HG03066 (cell line): ENCODE measurements around the gene RER1.

ENCODE experiments used
- ATAC-seq: cut with Tn5 transposase; IDR thresholded peaks from one replicate; pipeline ENCODE4 v1.9.1; 2021; ENCODE audit warnings: low read depth; ENCODE audit not compliant: unreplicated experiment

Gene RER1

DNA sequence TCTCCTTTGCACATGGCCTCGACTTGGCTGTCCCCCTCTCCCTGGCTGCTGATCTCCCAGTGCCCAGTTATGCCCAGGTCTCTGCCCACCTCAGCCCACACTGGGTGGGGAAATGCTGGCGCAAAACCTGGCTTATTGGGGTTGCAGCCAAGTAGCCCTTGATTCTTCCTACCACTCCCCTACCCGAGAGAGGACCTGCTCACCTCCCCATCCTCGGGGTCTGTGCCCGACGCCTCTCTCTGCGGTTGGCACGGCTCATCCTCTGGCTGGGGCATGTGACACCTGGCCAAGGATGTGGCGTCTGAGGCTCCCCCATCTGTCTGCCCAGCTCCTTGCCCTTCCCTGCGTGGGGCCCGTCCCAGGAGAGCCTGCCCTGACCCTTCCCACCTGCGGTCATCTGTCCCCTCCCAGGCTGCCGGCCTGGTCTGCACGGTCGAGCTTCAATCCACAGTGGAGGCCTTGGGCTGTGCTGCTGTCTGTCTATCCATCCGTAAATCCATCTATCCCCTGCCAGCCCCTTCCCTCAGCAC lies 27.2 kb downstream of the RER1 start:
- no peak for ATAC-seq

DNA sequence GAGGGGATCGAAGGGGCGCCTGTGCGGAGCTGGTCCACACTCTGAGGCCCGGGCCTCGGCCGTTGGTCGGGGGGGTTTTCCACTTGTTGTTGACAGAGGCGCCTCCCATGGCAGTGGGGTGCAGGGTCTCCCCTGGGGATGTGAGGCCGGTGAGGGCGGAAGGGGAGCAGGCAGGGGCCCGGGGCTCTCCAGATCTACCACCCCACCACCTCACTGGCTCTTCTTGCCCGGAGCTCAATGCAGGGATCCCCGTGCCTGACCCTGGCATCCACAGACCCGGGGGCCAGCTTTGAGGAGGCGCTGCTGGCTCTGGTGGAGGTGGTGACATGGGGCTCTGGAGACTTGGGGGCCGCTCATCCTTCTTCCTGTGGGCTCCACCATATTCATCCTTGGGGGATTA lies 27.8 kb downstream of the RER1 start:
- ATAC-seq, result no peak

DNA sequence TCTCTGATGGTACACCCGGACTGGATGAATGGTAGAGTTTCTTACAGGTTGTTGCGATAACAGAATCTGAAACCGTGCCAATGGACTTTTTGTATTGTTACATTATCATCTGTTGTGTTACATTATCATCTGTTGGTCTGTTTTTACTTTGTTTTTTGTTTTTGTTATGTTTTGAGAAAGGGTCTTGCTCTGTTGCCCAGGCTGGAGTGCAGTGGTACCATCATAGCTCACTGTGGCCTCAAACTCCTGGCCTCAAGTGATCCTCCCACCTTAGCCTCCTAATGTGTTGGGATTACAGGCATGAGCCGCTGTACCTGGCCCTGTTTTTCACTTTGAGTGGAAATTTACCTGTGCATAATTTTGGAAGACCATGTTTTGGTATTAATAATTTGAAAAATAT lies 30.9 kb downstream of the RER1 start:
- ATAC-seq, result no peak

DNA sequence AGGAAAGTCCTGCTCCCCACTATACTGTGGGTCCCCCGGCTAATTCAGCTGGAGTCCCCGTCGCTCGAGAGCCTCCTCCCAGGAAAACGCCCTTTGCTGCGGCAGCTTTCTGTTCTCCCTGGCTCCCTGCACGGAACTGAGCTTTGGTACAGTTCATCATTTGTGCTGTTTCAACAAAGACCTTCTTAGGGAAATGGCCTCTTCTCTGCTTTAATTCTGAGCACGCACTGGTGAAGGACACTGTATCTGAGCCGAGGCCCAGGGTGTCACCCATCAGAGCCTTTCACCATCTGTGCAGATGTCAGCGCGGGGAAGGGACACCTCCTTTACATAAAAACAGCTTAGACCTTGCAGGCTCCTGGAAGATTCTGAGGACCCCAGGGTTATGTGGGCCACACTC lies 34.3 kb downstream of the RER1 start:
- no peak for ATAC-seq

DNA sequence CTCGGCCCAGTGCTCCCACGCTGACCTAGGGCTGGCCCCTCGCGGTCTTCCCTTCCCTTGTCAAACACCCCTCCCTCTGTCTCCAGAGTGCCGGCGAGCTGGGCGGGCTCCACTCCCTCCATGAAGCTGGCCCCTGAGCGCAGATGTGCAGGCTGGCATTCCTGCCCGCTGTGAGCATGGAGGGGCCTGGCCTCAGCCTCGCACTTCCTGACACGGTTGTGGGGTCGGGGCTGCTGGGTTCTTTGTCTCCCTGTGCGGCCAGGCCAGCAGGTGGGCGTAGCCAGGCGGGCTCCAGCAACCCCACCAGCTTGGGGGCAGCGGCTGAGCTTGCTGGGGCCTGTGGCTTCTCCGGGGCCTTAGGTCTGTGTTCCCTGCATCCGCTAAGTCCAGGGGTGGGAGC lies 34.9 kb downstream of the RER1 start:
- no peak for ATAC-seq

DNA sequence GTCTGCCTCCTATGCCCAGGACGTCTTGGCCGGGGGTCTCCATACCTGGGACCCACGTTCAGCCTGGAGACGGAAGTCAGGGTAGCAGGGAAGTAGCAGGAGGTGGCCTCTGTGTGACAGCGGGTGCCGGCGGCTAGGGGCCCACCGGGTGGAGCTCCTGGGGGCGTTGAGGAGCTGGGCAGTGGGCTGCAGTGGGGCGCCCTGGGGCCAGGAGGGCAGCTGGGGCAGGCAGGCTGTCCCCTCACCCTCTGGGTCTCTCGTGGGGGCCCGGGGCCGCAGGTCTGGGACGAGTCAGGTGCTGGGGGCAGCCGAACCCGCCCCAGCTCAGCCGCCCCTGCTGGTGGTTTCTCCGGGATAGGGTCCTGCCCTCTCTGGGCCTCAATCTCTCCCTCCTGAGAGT lies 35.4 kb downstream of the RER1 start:
- no peak for ATAC-seq

DNA sequence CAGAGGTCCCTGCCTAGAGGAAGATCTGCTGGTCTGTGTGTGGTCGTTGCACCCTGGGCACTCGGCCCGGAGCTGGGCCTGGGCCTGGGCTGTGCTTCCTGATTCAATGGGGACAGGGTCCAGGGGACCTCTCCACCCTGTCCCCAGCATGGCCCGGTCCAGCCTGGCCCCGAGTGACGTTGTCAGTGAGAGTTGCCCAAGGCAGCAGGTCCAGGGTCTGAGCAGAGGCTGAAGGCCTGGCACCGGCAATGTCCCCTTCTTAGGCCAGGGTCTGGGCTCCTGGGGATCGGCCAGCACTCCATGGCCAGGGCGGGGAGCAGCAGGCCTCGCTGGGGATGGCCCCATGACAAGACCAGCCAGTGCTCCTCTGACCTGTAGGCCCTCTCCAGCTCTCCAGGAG lies 36.3 kb downstream of the RER1 start:
- no peak for ATAC-seq

DNA sequence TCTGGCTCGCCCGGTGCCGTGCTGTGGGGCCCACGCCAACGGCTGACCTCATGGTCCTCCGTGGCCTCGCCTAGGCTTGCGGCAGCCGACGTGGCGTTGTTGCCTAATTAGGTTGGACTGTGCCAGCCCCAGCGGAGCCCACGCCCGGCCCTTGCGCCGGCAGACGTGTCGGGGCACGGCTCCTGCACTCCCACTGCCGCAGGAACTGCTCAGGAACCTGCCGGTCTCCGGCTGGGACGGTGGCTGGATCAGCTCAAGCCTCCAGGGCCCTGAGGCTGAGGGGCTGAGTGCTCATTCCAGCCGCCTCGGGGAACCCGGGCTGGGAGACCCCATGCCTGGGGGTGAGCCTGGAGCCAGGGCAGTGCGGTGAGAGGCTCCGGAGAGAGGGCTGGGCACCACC lies 36.8 kb downstream of the RER1 start:
- ATAC-seq, result no peak

DNA sequence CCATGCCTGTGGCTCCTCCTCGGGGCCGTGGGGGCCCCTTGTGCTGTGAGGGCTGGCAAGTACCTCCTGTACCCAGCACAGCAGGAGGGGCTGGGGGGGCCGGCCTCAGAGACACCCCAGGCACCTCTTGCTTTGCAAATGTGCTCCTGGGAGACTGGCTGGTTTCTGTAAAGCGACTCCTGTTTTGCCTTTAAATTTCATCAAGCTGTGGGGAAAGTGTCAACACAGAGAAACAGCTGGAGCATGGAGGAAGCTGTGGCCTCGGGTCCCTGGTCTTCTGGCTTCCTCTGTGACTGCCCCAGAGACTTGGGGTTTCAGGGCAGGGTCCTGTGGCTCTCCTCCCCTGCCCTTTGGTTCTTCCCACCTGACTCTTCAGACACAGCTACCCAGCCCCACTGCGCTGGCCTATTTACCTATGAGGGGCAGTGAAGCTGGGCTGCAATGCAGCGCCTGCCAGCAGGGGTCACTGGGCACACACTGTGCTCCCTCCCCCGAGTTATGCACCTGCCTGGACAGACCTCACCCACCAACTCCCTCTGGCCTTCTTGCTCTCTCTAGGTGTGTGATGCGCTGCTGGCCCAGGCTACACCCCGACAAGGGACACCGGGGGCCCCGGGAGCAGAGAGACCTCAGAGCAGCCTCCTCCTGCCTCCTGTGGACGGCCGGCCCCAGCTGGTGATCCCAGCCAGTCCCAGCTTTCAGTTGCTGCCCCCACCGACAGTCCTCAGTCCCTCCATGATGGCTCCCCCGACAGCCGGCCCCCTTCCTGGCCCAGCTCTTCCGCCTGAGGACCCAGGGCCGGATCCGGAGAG lies 38.3 kb downstream of the RER1 start:
- ATAC-seq, result no peak

DNA sequence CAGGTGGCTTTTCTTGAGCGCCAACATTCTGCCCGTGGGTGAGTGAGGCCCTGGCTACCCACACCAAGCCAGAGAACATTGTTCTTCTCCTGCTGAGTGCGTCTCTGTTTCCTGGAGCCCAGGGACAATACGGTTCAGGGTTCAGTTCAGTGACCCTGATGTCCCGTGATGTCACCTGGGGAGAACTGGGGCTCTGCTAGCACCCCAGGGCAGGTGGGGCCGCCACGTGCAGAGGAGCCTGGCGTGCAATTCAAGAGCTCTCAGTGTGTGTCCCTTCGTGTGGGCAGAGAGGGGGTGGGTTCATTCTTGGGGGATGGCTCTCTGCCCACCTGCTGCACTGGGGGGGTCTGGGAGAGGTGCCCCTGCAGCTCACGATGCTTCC lies 38.9 kb downstream of the RER1 start:
- no peak for ATAC-seq

DNA sequence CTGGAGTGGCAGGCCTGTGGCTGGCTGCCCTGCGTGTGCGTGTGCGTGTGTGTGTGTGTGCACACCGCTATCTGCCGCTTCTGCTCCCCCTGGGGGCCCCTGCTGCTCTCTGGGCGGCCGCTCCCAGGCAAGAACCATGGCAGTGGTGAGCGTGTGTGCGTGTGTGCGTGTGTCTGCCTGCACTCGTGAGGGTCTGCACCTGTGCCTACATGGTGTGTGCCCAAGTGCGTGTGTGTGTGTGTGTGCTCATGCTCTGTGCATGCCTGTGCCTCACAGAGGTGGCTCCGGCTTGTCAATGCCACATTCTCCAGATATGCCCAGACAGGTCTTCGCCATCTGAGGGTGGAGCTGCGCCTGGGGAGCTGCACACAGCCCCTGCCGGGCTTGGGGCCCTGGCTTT lies 39.5 kb downstream of the RER1 start:
- no peak for ATAC-seq

DNA sequence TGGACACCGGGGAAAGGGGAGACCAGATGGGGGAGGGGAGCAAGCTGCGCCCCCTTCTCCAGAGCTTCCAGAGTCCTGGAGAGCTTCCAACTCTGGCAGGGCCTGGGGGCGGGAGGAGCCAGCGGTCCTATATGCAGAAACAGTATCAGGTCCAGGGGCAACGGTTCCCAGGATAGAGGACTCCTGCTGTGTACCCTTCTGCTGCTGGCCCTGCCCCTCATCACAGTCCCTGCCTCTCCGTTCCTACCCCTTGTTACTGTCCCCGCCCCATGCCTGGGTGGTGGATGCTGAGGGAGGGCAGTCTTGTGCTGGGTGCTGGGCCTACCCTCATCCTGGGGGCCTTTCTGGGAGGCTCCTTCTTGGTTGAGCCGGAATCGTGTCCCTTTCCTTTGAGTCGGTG lies 39.9 kb downstream of the RER1 start:
- no peak for ATAC-seq

DNA sequence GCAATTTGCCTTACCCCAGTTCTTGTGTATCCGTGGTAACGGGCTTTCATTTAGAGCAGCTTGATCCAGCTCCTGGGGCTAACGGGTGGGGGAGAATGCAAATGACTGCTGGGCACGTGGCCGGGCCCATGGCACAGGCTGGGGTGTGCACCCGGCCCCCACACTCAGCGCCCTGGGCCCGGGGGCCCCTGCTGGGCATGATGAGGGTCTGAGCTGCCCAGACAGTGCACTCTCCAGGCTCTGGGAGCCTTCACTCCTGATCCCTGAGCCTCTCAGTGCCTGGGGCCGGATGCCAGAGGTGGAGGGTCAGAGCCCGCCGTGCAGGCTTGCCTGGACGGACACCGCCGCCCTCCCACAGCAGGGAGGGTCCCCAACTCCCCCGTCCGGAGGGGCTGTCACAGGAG lies 40.8 kb downstream of the RER1 start:
- no peak for ATAC-seq

DNA sequence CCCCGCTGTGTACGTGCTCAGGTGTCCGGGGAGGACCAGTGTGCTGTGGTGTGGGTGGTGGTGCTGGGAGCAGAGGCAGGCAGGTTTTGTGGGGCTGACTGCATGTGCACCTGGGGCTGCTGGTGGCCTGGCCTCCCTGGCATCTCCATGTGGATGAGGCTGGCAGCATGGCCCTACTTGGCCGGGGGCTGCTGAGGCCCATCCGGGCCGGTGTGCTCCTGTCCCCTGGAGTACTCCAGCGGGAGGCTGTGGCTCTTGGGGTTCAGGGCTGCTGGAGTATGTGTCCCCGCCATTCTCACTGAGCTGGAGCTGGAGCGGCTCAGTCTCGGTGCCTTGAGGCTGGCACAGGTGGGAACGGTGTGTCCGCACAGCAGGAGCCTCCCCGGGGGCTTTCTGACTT lies 41.6 kb downstream of the RER1 start:
- no peak for ATAC-seq

DNA sequence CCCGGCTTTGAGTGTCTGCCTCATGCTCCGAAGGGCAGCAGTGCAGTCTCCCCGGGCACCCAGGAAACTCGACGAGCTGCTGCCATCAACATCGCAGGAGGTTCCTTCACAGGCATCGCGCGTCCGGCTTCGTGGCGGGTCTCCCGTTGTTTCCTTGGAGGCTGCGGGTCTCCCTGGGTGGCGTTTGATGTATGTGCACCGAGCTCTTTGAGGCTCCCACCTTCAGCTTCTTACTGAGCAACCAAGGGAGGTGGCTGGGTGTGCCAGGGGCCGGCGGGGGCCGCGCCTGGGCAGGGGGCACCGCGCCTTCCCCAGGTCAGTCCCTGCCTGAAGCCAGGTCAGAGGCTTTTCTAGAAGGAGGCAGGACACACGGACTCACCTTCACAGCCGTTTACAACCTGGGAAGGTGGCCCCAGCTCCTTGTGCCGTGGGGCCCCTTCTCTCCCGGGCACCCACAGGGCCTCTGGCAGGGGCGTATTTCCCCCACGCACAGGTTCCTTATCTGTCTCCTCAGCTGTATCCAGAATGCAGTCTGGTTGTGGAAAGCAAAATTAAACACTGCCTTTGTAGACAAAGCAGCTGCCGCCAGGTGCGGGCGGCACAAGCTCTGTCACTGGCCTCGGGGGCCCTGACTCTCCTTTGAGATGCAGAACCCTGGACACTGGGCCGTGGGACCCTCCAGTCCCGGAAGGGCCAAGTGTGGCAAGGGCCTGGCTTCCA lies 42.5 kb downstream of the RER1 start:
- ATAC-seq, result no peak

DNA sequence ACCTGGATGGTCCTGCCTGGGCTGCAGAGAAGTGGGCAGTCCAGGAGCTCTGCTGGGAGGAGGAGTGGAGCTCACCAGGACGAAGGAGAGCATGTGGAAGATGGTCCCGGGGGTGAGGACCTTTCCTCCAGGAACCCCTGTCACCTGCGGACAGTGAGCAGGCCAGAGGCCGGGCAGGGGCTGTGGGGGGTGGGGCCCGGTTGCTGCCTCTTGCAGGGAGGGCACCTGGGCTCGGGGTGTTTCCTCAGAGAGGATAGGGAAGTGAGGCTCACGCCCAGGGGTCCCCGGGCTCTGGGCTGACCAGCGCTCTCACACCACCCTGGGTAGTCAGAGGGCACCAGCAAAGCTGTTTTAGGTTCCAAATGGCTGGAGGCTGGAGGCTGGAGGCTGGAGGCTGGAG lies 43.5 kb downstream of the RER1 start:
- ATAC-seq, result no peak

DNA sequence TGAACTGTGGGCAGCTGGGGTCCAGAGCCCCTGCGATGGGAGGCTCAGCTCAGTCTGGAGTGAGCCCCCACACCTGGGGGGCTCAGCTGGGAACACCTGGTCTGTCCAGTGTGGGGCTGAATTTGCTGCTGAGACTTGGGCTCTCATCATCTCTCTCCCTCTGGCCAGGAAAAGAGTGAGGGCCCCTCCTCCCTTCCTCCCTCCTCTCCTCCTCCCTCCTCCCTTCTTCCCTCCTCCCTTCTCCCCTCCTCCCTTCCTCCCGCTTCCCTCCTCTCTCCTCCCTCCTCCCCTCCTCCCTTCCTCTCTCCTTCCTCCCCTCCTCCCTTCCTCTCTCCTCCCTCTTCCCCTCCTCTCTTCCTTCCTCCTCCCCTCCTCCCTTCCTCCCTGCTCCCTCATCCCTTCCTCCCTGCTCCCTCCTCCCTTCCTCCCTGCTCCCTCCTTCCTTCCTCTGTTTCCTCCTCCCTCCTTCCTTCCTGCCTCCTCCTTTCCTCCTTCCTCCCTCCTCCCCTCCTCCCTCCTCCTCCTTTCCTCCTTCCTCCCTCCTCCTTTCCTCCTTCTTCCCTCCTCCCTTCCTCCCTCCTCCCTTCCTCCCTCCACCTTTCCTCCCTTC lies 44.2 kb downstream of the RER1 start:
- ATAC-seq, result no peak

DNA sequence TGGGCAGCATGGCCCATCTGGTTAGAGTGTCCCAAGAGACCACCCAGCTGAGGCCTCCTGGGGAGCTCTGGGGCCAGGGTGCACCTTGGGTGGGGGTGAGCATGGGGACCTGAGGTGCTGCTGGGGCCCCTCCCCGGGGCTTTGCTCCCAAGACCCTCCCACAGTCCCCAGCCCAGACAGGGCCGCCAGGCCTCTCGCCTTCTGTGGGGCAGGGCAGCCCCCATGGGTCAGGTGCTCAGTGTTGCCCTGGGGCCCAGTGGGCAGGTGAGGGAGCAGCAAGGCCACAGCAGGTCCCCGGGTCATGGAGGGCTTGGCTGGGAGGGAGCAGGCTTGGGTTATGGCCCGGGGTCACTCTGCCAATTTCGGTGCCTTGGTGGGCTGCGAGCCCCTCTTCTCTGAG lies 45.2 kb downstream of the RER1 start:
- ATAC-seq, result no peak

DNA sequence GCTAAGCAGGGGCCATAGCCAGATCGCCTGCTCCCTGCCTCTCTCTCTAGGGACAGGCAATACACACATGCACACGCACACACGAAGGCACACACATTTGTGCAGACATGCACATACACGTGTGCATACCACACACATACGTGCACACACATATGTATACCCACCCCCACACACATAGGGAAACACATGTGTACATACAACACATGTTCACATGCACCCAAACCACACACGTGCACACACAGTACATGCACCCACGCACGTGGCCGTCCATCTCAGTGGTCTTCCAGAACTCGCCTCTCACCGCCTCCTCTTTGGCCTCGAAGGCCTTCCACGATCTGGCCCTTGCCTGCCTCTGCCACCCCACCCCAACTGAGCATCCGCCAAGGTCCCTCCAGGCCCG lies 46.0 kb downstream of the RER1 start:
- no peak for ATAC-seq

DNA sequence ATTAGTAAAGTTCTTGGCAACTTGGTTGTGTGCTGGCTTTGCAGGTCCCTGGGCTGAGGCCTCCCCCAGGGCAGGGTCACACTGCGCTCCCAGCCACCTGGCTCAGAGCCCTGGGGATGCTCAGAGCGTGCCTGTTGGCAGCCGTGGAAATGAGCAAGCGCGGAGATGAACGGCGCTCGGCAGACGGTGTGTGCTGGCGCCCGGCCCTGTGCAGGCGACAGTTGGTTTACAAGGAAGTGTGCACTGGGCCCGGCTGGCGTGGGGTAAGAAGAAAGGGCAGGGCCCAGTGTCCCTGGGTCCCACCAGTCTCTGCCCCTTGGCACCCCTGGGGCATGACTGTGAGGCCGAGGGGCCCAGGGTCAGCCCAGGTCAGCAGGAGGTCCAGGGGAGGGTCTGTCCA lies 46.4 kb downstream of the RER1 start:
- no peak for ATAC-seq

DNA sequence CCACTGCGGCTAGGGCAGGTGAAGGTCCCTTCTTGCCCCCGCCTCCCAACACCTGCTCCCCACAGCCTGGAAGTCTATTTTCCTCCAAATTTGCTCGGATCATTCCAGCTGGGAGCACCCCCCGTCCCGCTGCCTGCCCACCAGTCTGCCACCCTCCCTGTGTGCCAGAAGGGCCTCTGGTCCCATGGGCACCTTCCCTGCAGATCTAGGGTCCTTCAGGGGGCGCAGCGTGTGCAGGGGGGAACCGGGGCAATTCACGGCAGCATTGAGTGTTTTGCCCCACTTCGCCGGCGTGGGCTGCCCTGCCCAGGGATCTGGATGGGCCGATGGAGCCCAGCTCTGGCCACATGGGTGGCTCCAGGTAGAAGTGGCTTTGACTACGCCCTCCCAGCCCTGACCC lies 47.0 kb downstream of the RER1 start:
- no peak for ATAC-seq

DNA sequence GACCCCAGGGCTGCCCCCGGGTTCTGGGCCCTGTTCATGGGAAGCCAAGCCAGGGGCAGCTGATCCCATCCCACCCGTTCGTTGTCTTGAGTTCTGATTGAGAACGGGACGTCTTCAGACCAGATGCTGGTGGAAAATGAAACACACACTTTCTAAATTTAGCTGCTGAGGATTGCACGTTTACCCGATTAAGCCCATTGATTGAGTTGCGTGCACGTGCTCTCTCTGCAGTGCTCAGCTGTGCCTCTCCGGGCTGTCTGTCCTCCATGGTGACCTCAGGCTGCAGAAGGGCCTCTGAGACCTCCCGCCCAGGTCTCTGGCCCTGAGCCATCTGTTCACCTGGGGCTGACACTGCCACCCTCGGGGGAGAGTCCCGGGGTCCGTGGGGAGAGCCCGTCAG lies 47.7 kb downstream of the RER1 start:
- no peak for ATAC-seq
